Dedifferentiated amniotic fluid mesenchymal stem cell (primary cell): ENCODE data around the gene PLPP3.

Source experiments
- DNase-seq: peaks from one replicate; pipeline ENCODE4 v3.0.0-alpha.2; 2016; ENCODE audit errors: extremely low spot score

PLPP3 gene

GRCh38 chr1:56522680-56523079, 56.7 kb downstream of the PLPP3 start:
- no peak for DNase-seq

GRCh38 chr1:56520016-56520601, 59.3 kb downstream of the PLPP3 start:
- no peak for DNase-seq

- DNase-seq, result no peak
Measured at GRCh38 chr1:56517404-56518130, 61.8 kb downstream of the PLPP3 start.

GRCh38 chr1:56516539-56517252, 62.7 kb downstream of the PLPP3 start:
- DNase-seq, result no peak

GRCh38 chr1:56515898-56516538, 63.3 kb downstream of the PLPP3 start:
- DNase-seq, result no peak

GRCh38 chr1:56512724-56513494, 66.5 kb downstream of the PLPP3 start:
- DNase-seq, result no peak

GRCh38 chr1:56511766-56512165, 67.6 kb downstream of the PLPP3 start:
- DNase-seq, result no peak

- DNase-seq, result no peak
Measured at GRCh38 chr1:56511364-56511763, 68.0 kb downstream of the PLPP3 start.

- no peak for DNase-seq
Measured at GRCh38 chr1:56510642-56511021, 68.7 kb downstream of the PLPP3 start.

- no peak for DNase-seq
Measured at GRCh38 chr1:56509713-56510641, 69.4 kb downstream of the PLPP3 start.

GRCh38 chr1:56508523-56508983, 70.8 kb downstream of the PLPP3 start:
- no peak for DNase-seq

GRCh38 chr1:56507925-56508522, 71.3 kb downstream of the PLPP3 start:
- DNase-seq, result no peak

- DNase-seq, result no peak
Measured at GRCh38 chr1:56506951-56507491, 72.3 kb downstream of the PLPP3 start.

- no peak for DNase-seq
Measured at GRCh38 chr1:56505792-56506743, 73.3 kb downstream of the PLPP3 start.

- no peak for DNase-seq
Measured at GRCh38 chr1:56502700-56503245, 76.6 kb downstream of the PLPP3 start.

- no peak for DNase-seq
Measured at GRCh38 chr1:56501888-56502287, 77.5 kb downstream of the PLPP3 start.

GRCh38 chr1:56501426-56501825, 77.9 kb downstream of the PLPP3 start:
- DNase-seq, result no peak
